Esophagus (tissue), 2 donors: ENCODE measurements around the gene ANKRD6. TPM values are rescaled to one million over a fixed set of nuclear protein-coding genes. Genes with fewer than 3 reads are reported as not detected.
A peak's percentile ranks its signal among the peaks of the same experiment; 100 is the strongest.
"Not testable (repeated sequence)": the region's sequence is repeated elsewhere in the genome, so short reads cannot be mapped to it uniquely, and the experiment has no call there.

Source experiments
- H3K27ac ChIP-seq, 2 donors: one replicate each; pipeline ENCODE4 v1.5.1; 2013; ENCODE audit warnings: low read depth in 2 of 2, mild to moderate bottlenecking in 2 of 2, inconsistent platforms in 1 of 2, low read length in 1 of 2, moderate library complexity in 1 of 2
- H3K27me3 ChIP-seq, 2 donors: one replicate each; pipeline ENCODE4 v1.6.1; 2013; ENCODE audit warnings: low read length in 2 of 2, control low read depth in 1 of 2, mild to moderate bottlenecking in 1 of 2; ENCODE audit not compliant: insufficient read depth in 2 of 2, control insufficient read depth in 1 of 2
- H3K36me3 ChIP-seq, 2 donors: one replicate each; pipeline ENCODE4 v1.6.1; 2013; ENCODE audit warnings: low read length in 1 of 2; ENCODE audit not compliant: control insufficient read depth in 2 of 2, insufficient read depth in 2 of 2
- H3K4me1 ChIP-seq, 2 donors: one replicate each; pipeline ENCODE4 v1.6.1; 2013; ENCODE audit warnings: low read length in 1 of 2; ENCODE audit not compliant: control insufficient read depth in 2 of 2, insufficient read depth in 2 of 2
- H3K4me3 ChIP-seq, 2 donors: one replicate each; pipeline ENCODE4 v1.5.1; 2013; ENCODE audit warnings: low read length in 2 of 2, mild to moderate bottlenecking in 2 of 2, low read depth in 1 of 2, moderate library complexity in 1 of 2
- H3K9me3 ChIP-seq, 2 donors: one replicate each; pipeline ENCODE4 v1.6.1; 2013; ENCODE audit warnings: mild to moderate bottlenecking in 2 of 2, low read depth in 1 of 2, low read length in 1 of 2, moderate library complexity in 1 of 2; ENCODE audit not compliant: control insufficient read depth in 2 of 2, insufficient read depth in 1 of 2
- WGBS, 2 donors: extraction: QIAGEN DNeasy Blood & Tissue Kit; methylation state at CpG; one replicate each; pipeline ENCODE4 v1.1.7; 2013; 5-methylcytosine and 5-hydroxymethylcytosine counted together
- polyA plus RNA-seq, 2 donors: library from polyadenylated mRNA; stranded (reverse); fragments of 200-250 nt; gene quantifications; one replicate each; pipeline ENCODE4 v1.2.3, GENCODE V29; 2013
- donor health status: healthy with polysubstance abuse.
- donor health status: Bipolar disorder and iron deficiency.

The ANKRD6 gene
- polyA plus RNA-seq: 1 to 10 TPM; 2.9 to 5.8 TPM

- Histone ChIP-seq H3K27ac (no peak within 1 kb of the TSS), H3K4me1 (no peaks in the 10 kb centered on the region), H3K4me3 (peak within 1 kb of the TSS; percentile 83 to 85), H3K36me3 (no peaks in the 10 kb centered on the region), H3K27me3 (no peaks in the 10 kb centered on the region), H3K9me3 (peaks cover 0 to 2% of the 10 kb centered on the region in 2 donors)
- 1% methylated on average over 37 to 38 of the region's 38 CpGs for WGBS, 2 donors
Observed at GRCh38 chr6:89432875-89433251, at the start of gene ANKRD6. Gene ANKRD6 (plus strand): TSS chr6:89433152. CDS start chr6:89566977, 133,825 bp downstream.

- Histone ChIP-seq H3K9me3 (no peaks in the 10 kb centered on the region), H3K4me1 (peaks cover 4 to 7% of the 10 kb centered on the region in 2 donors), H3K27ac (peak overlapping the region; percentile 84 to 90), H3K4me3 (no peak overlapping the region), H3K36me3 (peaks cover 0 to under 1% of the 10 kb centered on the region in 2 donors), H3K27me3 (no peaks in the 10 kb centered on the region)
- 43 to 59% methylated on average over 5 of the region's 5 CpGs for WGBS, 2 donors
Observed at GRCh38 chr6:89385156-89385667, 47.7 kb upstream of the ANKRD6 start.

DNA sequence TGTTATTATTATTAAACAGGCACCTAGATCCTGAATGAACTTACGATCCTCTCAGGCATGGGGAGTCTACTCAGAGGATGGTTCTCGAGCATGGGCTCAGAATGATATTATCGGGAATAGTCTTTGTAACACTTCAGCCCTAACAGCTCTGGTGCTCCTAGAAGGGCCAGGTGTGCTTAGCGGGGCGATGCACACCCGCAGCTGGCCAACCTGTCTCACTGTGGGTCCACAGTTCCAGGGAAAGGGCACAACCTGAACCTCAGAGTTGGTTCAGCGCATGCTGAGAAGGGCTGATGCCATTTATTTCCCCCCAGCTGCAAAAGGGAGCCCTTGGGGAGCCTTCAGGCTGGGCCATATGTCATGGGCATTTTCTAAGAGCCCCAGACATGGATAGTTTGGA is 47.1 kb upstream of the ANKRD6 start:
- Histone ChIP-seq H3K4me1 (peaks cover 4 to 7% of the 10 kb centered on the region in 2 donors), H3K36me3 (no peaks in the 10 kb centered on the region), H3K27me3 (no peaks in the 10 kb centered on the region), H3K9me3 (no peaks in the 10 kb centered on the region), H3K27ac (peak overlapping the region; percentile 84 to 90), H3K4me3 (no peak overlapping the region)
- WGBS, 2 donors: 77 to 85% methylated on average over 7 of the region's 7 CpGs

DNA sequence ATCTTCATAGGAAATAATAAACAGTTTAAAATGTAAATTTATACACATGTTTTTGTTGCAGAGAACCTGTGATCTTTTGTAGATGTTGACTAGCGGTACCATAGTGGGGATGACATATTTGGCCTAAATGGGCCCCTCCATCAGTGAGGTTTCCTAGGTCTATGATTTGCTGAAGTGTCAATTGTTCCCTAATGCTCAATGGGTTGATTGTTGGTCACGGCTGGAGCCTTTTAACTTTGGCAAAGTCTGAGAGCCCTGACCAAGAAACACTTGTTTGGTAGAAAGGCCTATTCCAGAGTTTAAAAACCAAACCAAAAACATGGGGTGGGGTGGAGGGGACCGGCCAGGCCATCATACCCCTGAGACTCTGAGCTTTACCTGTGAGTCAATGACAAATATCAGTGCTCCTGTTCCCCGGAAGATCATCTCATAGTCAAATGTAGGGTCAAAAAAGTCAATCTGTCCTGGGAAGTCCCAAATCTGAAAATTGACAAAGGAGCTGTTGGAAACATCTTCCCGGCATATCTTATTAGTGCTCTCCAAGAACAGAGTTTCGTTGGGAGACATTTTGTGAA is 45.9 kb upstream of the ANKRD6 start:
- no peaks in the 10 kb centered on the region for H3K27me3 ChIP-seq
- peaks cover 4 to 7% of the 10 kb centered on the region in 2 donors for H3K4me1 ChIP-seq
- no peak overlapping the region for H3K27ac ChIP-seq
- 92 to 95% methylated on average over 6 of the region's 6 CpGs for WGBS, 2 donors
- H3K4me3 ChIP-seq: no peak overlapping the region
- no peaks in the 10 kb centered on the region for H3K36me3 ChIP-seq
- H3K9me3 ChIP-seq: no peaks in the 10 kb centered on the region

GRCh38 chr6:89387516-89388201 is 45.3 kb upstream of the ANKRD6 start:
- H3K4me1 ChIP-seq: peaks cover 4 to 7% of the 10 kb centered on the region in 2 donors
- 85 to 90% methylated on average over 9 of the region's 9 CpGs for WGBS, 2 donors
- H3K4me3 ChIP-seq: no peak overlapping the region
- no peaks in the 10 kb centered on the region for H3K9me3 ChIP-seq
- H3K36me3 ChIP-seq: no peaks in the 10 kb centered on the region
- H3K27me3 ChIP-seq: no peaks in the 10 kb centered on the region
- peak overlapping the region in 1 of 2 donors; percentile 58 for H3K27ac ChIP-seq

- Histone ChIP-seq H3K9me3 (no peaks in the 10 kb centered on the region), H3K27me3 (no peaks in the 10 kb centered on the region), H3K27ac (no peak overlapping the region), H3K4me1 (peaks cover 4 to 7% of the 10 kb centered on the region in 2 donors), H3K4me3 (no peak overlapping the region), H3K36me3 (no peaks in the 10 kb centered on the region)
- WGBS, 2 donors: 94 to 95% methylated on average over 6 of the region's 6 CpGs
Observed at GRCh38 chr6:89388846-89389245, 44.1 kb upstream of the ANKRD6 start.

- Histone ChIP-seq H3K27ac (no peak overlapping the region), H3K9me3 (no peaks in the 10 kb centered on the region), H3K4me1 (no peaks in the 10 kb centered on the region), H3K4me3 (no peak overlapping the region), H3K27me3 (no peaks in the 10 kb centered on the region), H3K36me3 (no peaks in the 10 kb centered on the region)
Observed at GRCh38 chr6:89392823-89393222, 40.1 kb upstream of the ANKRD6 start.

- H3K27ac ChIP-seq: no peak overlapping the region
- H3K4me3 ChIP-seq: no peak overlapping the region
- no peaks in the 10 kb centered on the region for H3K27me3 ChIP-seq
- H3K4me1 ChIP-seq: no peaks in the 10 kb centered on the region
- H3K36me3 ChIP-seq: no peaks in the 10 kb centered on the region
- 89 to 95% methylated on average over 1 of the region's 1 CpG for WGBS, 2 donors
- no peaks in the 10 kb centered on the region for H3K9me3 ChIP-seq
Observed at GRCh38 chr6:89393659-89394058, 39.3 kb upstream of the ANKRD6 start.

- 83 to 84% methylated on average over 4 of the region's 4 CpGs for WGBS, 2 donors
- H3K4me3 ChIP-seq, H3K27ac ChIP-seq, H3K9me3 ChIP-seq, H3K27me3 ChIP-seq, H3K4me1 ChIP-seq, H3K36me3 ChIP-seq: not testable (repeated sequence)
Observed at GRCh38 chr6:89397884-89398283, 35.1 kb upstream of the ANKRD6 start.
